HUES6 (cell line): Measurements from ENCODE around the gene CYBC1.

Experiments used
- H3K27ac ChIP-seq: 2 replicates; pipeline ENCODE4 v1.7.0; 2013; ENCODE audit warnings: low read depth, mild to moderate bottlenecking, low read length, inconsistent platforms
- H3K27me3 ChIP-seq: 2 replicates; pipeline ENCODE4 v1.6.1; 2013; ENCODE audit warnings: low read length; ENCODE audit not compliant: control insufficient read depth, insufficient read depth
- H3K36me3 ChIP-seq: 2 replicates; pipeline ENCODE4 v1.6.1; 2013; ENCODE audit warnings: low read length; ENCODE audit not compliant: control insufficient read depth, insufficient read depth
- H3K4me1 ChIP-seq: 2 replicates; pipeline ENCODE4 v1.6.1; 2013; ENCODE audit warnings: low read length; ENCODE audit not compliant: control insufficient read depth, insufficient read depth
- H3K4me3 ChIP-seq: 2 replicates; pipeline ENCODE4 v1.5.1; 2013; ENCODE audit warnings: low read depth, low read length
- H3K9ac ChIP-seq: one replicate; pipeline ENCODE4 v1.6.1; 2013; ENCODE audit warnings: mild to moderate bottlenecking, low read length
- H3K9me3 ChIP-seq: 2 replicates; pipeline ENCODE4 v1.6.1; 2013; ENCODE audit warnings: low read depth, low read length; ENCODE audit not compliant: control insufficient read depth, insufficient read depth

Gene CYBC1

GRCh38 chr17:82439829-82440365 lies 10.7 kb downstream of the CYBC1 start:
- no peak overlapping the region for H3K9ac ChIP-seq

GRCh38 chr17:82439194-82439828 lies 11.2 kb downstream of the CYBC1 start:
- Histone ChIP-seq H3K4me1 (peaks cover 7% of the 10 kb centered on the region; the same call in 1 of the 2 replicates), H3K36me3 (peaks cover 35% of the 10 kb centered on the region), H3K4me3 (no peak overlapping the region), H3K9me3 (no peaks in the 10 kb centered on the region), H3K9ac (no peak overlapping the region), H3K27me3 (no peaks in the 10 kb centered on the region), H3K27ac (no peak overlapping the region)

More at GRCh38 chr17:82439829-82440365, 10.7 kb downstream of the CYBC1 start:
- Histone ChIP-seq H3K9me3 (no peaks in the 10 kb centered on the region), H3K4me3 (no peak overlapping the region), H3K27me3 (no peaks in the 10 kb centered on the region), H3K4me1 (peaks cover 7% of the 10 kb centered on the region; the same call in 1 of the 2 replicates), H3K27ac (no peak overlapping the region), H3K36me3 (peaks cover 40% of the 10 kb centered on the region)

- Histone ChIP-seq H3K9ac (no peak overlapping the region), H3K4me3 (no peak overlapping the region), H3K27me3 (no peaks in the 10 kb centered on the region), H3K9me3 (no peaks in the 10 kb centered on the region), H3K4me1 (peaks cover 7% of the 10 kb centered on the region; the same call in 1 of the 2 replicates), H3K36me3 (peaks cover 29% of the 10 kb centered on the region), H3K27ac (no peak overlapping the region)
Measured at GRCh38 chr17:82438401-82439193, 12.0 kb downstream of the CYBC1 start.

- H3K27ac ChIP-seq: no peak overlapping the region
- H3K4me3 ChIP-seq: no peak overlapping the region
- no peaks in the 10 kb centered on the region for H3K9me3 ChIP-seq
- H3K9ac ChIP-seq: no peak overlapping the region
- peaks cover 18% of the 10 kb centered on the region for H3K36me3 ChIP-seq
- peaks cover 7% of the 10 kb centered on the region; the same call in 1 of the 2 replicates for H3K4me1 ChIP-seq
- no peaks in the 10 kb centered on the region for H3K27me3 ChIP-seq
Measured at GRCh38 chr17:82437325-82437668, 13.3 kb downstream of the CYBC1 start.

GRCh38 chr17:82436601-82437324 lies 13.8 kb downstream of the CYBC1 start:
- no peak overlapping the region for H3K9ac ChIP-seq
- H3K36me3 ChIP-seq: peaks cover 16% of the 10 kb centered on the region
- no peaks in the 10 kb centered on the region for H3K9me3 ChIP-seq
- peaks cover 7% of the 10 kb centered on the region; the same call in 1 of the 2 replicates for H3K4me1 ChIP-seq
- H3K4me3 ChIP-seq: no peak overlapping the region
- no peak overlapping the region for H3K27ac ChIP-seq
- H3K27me3 ChIP-seq: no peaks in the 10 kb centered on the region

- H3K27ac ChIP-seq: no peak overlapping the region
Measured at GRCh38 chr17:82435601-82436583, 14.7 kb downstream of the CYBC1 start.

GRCh38 chr17:82435103-82435502 lies 15.4 kb downstream of the CYBC1 start:
- Histone ChIP-seq H3K9me3 (no peaks in the 10 kb centered on the region), H3K4me3 (no peak overlapping the region), H3K27ac (no peak overlapping the region), H3K9ac (no peak overlapping the region), H3K27me3 (no peaks in the 10 kb centered on the region), H3K4me1 (no peaks in the 10 kb centered on the region), H3K36me3 (peaks cover 15% of the 10 kb centered on the region)

More at GRCh38 chr17:82435601-82436583, 14.7 kb downstream of the CYBC1 start:
- Histone ChIP-seq H3K4me1 (0 out of 2 replicates have a peak, but pooled peaks cover 3% of the 10 kb centered on the region), H3K4me3 (no peak overlapping the region), H3K27me3 (no peaks in the 10 kb centered on the region), H3K9me3 (no peaks in the 10 kb centered on the region), H3K36me3 (peaks cover 15% of the 10 kb centered on the region), H3K9ac (no peak overlapping the region)

GRCh38 chr17:82434216-82434565 lies 16.4 kb downstream of the CYBC1 start:
- peaks cover 15% of the 10 kb centered on the region for H3K36me3 ChIP-seq
- H3K4me1 ChIP-seq: no peaks in the 10 kb centered on the region
- no peak overlapping the region for H3K27ac ChIP-seq
- no peak overlapping the region for H3K4me3 ChIP-seq
- no peaks in the 10 kb centered on the region for H3K9me3 ChIP-seq
- H3K9ac ChIP-seq: no peak overlapping the region
- H3K27me3 ChIP-seq: no peaks in the 10 kb centered on the region

GRCh38 chr17:82433560-82434215 lies 16.9 kb downstream of the CYBC1 start:
- Histone ChIP-seq H3K9ac (no peak overlapping the region), H3K36me3 (peaks cover 15% of the 10 kb centered on the region), H3K4me1 (no peaks in the 10 kb centered on the region), H3K9me3 (no peaks in the 10 kb centered on the region), H3K27ac (no peak overlapping the region), H3K4me3 (no peak overlapping the region), H3K27me3 (no peaks in the 10 kb centered on the region)

- Histone ChIP-seq H3K9me3 (no peaks in the 10 kb centered on the region), H3K27me3 (no peaks in the 10 kb centered on the region), H3K9ac (no peak overlapping the region), H3K4me3 (no peak overlapping the region), H3K4me1 (no peaks in the 10 kb centered on the region), H3K36me3 (peaks cover 7% of the 10 kb centered on the region), H3K27ac (no peak overlapping the region)
Measured at GRCh38 chr17:82432017-82432416, 18.5 kb downstream of the CYBC1 start.
